CD14-positive monocyte (primary cell): ENCODE results near the gene XRCC2. TPM values are rescaled to one million over a fixed set of nuclear protein-coding genes. Genes with fewer than 3 reads are reported as not detected.

ENCODE experiments used
- DNase-seq, 3 donors: peaks; one replicate each; pipeline ENCODE4 v3.0.0-alpha.2; 2011 to 2022
- H2AFZ ChIP-seq: 2 replicates; pipeline ENCODE4 v1.6.0; 2012; ENCODE audit warnings: mild to moderate bottlenecking, low read depth, low read length, inconsistent platforms; ENCODE audit not compliant: insufficient read depth, poor library complexity, severe bottlenecking
- H3K27ac ChIP-seq, 2 donors: 1 replicate in 1 of 2; 2 replicates in 1 of 2; pipeline ENCODE4 v1.5.1; 2012 to 2013; ENCODE audit warnings: low read length in 2 of 2, control low read depth in 1 of 2, inconsistent platforms in 1 of 2, low read depth in 1 of 2, mild to moderate bottlenecking in 1 of 2
- H3K27me3 ChIP-seq, 2 donors: one replicate each; pipeline versions ENCODE4 v1.6.0 to v1.6.1; 2011 to 2013; ENCODE audit warnings: low read length in 2 of 2; ENCODE audit not compliant: control insufficient read depth in 2 of 2, insufficient read depth in 2 of 2
- H3K36me3 ChIP-seq, 2 donors: replicated peaks in 1 of 2; 1 replicate in 1 of 2; 2 replicates in 1 of 2; pipeline versions ENCODE4 v1.5.1 to v1.6.1; 2012 to 2013; ENCODE audit warnings: low read length in 2 of 2, control low read depth in 1 of 2, inconsistent platforms in 1 of 2, mild to moderate bottlenecking in 1 of 2; ENCODE audit not compliant: insufficient read depth in 2 of 2, control insufficient read depth in 1 of 2
- H3K4me1 ChIP-seq, 2 donors: 1 replicate in 1 of 2; 2 replicates in 1 of 2; pipeline versions ENCODE4 v1.5.1 to v1.6.1; 2012 to 2013; ENCODE audit warnings: low read length in 2 of 2, control low read depth in 1 of 2, inconsistent platforms in 1 of 2, mild to moderate bottlenecking in 1 of 2, moderate library complexity in 1 of 2; ENCODE audit not compliant: insufficient read depth in 2 of 2, control insufficient read depth in 1 of 2
- H3K4me2 ChIP-seq: replicated peaks from 2 replicates; pipeline ENCODE3; 2012; ENCODE audit warnings: low read length, moderate library complexity, mild to moderate bottlenecking; ENCODE audit not compliant: poor library complexity, severe bottlenecking; ENCODE audit errors: extremely low read depth
- H3K4me3 ChIP-seq, 3 experiments: fragments of 200-600 bp in 1 of 3; sonication (generic) in 1 of 3; replicated peaks in 1 of 3; 1 replicate in 2 of 3; 2 replicates in 1 of 3; pipeline ENCODE4 v1.5.1; 2011 to 2013; ENCODE audit warnings: low read length in 3 of 3, mild to moderate bottlenecking in 3 of 3, control low read depth in 2 of 3, low read depth in 2 of 3, inconsistent platforms in 1 of 3, moderate library complexity in 1 of 3
- H3K79me2 ChIP-seq: 2 replicates; pipeline ENCODE4 v1.6.0; 2012; ENCODE audit warnings: mild to moderate bottlenecking, control low read depth, inconsistent platforms, low read length, moderate library complexity; ENCODE audit not compliant: insufficient read depth
- H3K9ac ChIP-seq: 2 replicates; pipeline ENCODE4 v1.6.0; 2017; ENCODE audit warnings: low read length, mild to moderate bottlenecking; ENCODE audit not compliant: insufficient read depth, poor library complexity, severe bottlenecking
- H3K9me3 ChIP-seq, 2 donors: replicated peaks in 1 of 2; 1 replicate in 1 of 2; 2 replicates in 1 of 2; pipeline versions ENCODE4 v1.5.1 to v1.6.1; 2012 to 2013; ENCODE audit warnings: low read length in 2 of 2, control low read depth in 1 of 2; ENCODE audit not compliant: control insufficient read depth in 1 of 2, insufficient read depth in 1 of 2
- H4K20me1 ChIP-seq: 2 replicates; pipeline ENCODE4 v1.6.0; 2012; ENCODE audit warnings: mild to moderate bottlenecking, low read length, control low read depth, moderate library complexity; ENCODE audit not compliant: insufficient read depth
- H3K27ac Mint-ChIP-seq, 7 donors: one replicate each; pipeline ENCODE4 v1.8.0; 2020; ENCODE audit warnings: mild to moderate bottlenecking in 7 of 7, mixed read lengths in 7 of 7, moderate library complexity in 6 of 7, inconsistent platforms in 2 of 7
- H3K27me3 Mint-ChIP-seq, 3 donors: one replicate each; pipeline ENCODE4 v1.8.0; 2021 to 2022; ENCODE audit warnings: low read depth in 3 of 3, mild to moderate bottlenecking in 3 of 3, mixed read lengths in 3 of 3, moderate library complexity in 3 of 3, inconsistent platforms in 1 of 3
- H3K36me3 Mint-ChIP-seq, 2 donors: one replicate each; pipeline ENCODE4 v1.8.0; 2020; ENCODE audit warnings: mixed read lengths in 2 of 2, inconsistent platforms in 1 of 2, mild to moderate bottlenecking in 1 of 2
- H3K4me1 Mint-ChIP-seq: one replicate; pipeline ENCODE4 v1.8.0; 2020; ENCODE audit warnings: mild to moderate bottlenecking, mixed read lengths
- H3K4me3 Mint-ChIP-seq, 2 donors: one replicate each; pipeline ENCODE4 v1.8.0; 2020; ENCODE audit warnings: mild to moderate bottlenecking in 2 of 2, mixed read lengths in 2 of 2, moderate library complexity in 1 of 2
- H3K9me3 Mint-ChIP-seq, 7 donors: one replicate each; pipeline ENCODE4 v1.8.0; 2020 to 2022; ENCODE audit warnings: mixed read lengths in 7 of 7, mild to moderate bottlenecking in 6 of 7, moderate library complexity in 6 of 7, inconsistent platforms in 2 of 7
- WGBS: methylation state at CpG from one replicate; pipeline ENCODE4 v1.1.5; 2013; ENCODE audit warnings: missing lambda C conversion rate; ENCODE audit not compliant: insufficient coverage; 5-methylcytosine and 5-hydroxymethylcytosine counted together
- intact Hi-C, 2 donors: fragments of 100-400 bp; cut with micrococcal nuclease; formaldehyde crosslinking; loops; one replicate each; pipeline versions ENCODE4 v1.15.0 to v1.15.1; 2023
- polyA plus RNA-seq, 3 donors: library from polyadenylated mRNA; depleted of rRNA in 1 of 3; unstranded in 2 of 3; stranded (reverse) in 1 of 3; fragments of 300-500 nt in 2 of 3; fragments of >200 nt in 1 of 3; fragmentation: Illumina TruSeq in 2 of 3; gene quantifications; 1 replicate in 2 of 3; 2 replicates in 1 of 3; pipeline ENCODE4 v1.2.3, GENCODE V29; 2012 to 2021
- TF ChIP-seq, protein P1 (sequence below): fragments of 200-600 bp; IDR thresholded peaks from one replicate; pipeline ENCODE4 v1.8.0; 2022; ENCODE audit warnings: antibody characterized with exemption, mild to moderate bottlenecking

XRCC2 gene
- polyA plus RNA-seq, 3 donors = 0.03 to 0.05 TPM; not detected in 1

DNA sequence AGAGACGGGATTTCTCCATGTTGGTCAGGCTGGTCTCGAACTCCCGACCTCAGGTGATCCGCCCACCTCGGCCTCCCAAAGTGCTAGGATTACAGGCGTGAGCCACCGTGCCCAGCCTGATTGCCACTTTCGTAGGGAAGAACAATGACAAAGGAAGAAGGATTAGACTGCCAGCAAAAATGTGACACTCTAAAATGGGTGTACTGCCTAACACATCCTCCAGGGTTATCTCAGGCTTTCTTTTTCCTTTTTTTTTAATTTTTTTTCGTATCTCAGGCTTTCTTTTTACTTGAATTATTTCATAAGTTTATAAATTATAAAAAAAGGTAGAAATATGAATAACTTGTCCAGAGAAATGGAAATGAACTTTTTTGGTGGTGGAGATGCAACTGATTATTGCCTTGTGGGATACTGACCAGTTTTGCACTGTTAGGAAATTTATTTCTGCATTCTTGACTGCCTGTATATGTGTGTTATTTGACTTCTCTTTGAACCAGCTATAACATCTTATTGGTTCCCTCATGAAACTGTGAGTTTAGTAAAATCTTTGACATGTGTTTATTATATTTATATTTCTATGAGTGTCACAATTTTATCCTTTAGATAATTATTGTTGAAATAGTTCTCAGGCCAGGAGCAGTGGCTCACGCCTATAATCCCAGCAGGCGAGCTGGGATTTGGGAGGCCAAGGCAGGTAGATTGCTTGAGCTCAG lies 56.8 kb downstream of the XRCC2 start:
- no peaks in the 10 kb centered on the region for H3K27me3 ChIP-seq
- no peak overlapping the region for H3K4me3 Mint-ChIP-seq
- intact Hi-C loops = no loop called here
- no peak overlapping the region for H2AFZ ChIP-seq
- no peak overlapping the region for H3K9ac ChIP-seq
- H3K9me3 Mint-ChIP-seq = peaks cover 0 to 8% (median 2%) of the 10 kb centered on the region in 7 donors
- 95% methylated on average over 10 of the region's 11 CpGs for WGBS
- no peak for DNase-seq
- no peaks in the 10 kb centered on the region for H4K20me1 ChIP-seq
- H3K4me1 Mint-ChIP-seq = no peaks in the 10 kb centered on the region
- H3K27ac Mint-ChIP-seq = no peak overlapping the region
- H3K27me3 Mint-ChIP-seq = peaks cover 0 to 4% (median 0%) of the 10 kb centered on the region in 3 donors
- H3K4me1 ChIP-seq = no peaks in the 10 kb centered on the region
- H3K79me2 ChIP-seq = no peaks in the 10 kb centered on the region
- no peaks in the 10 kb centered on the region for H3K36me3 ChIP-seq
- H3K36me3 Mint-ChIP-seq = no peaks in the 10 kb centered on the region
- no peaks in the 10 kb centered on the region for H3K9me3 ChIP-seq
- H3K4me2 ChIP-seq = no peak overlapping the region
- no peak overlapping the region for H3K4me3 ChIP-seq
- TF ChIP-seq, protein P1, sequence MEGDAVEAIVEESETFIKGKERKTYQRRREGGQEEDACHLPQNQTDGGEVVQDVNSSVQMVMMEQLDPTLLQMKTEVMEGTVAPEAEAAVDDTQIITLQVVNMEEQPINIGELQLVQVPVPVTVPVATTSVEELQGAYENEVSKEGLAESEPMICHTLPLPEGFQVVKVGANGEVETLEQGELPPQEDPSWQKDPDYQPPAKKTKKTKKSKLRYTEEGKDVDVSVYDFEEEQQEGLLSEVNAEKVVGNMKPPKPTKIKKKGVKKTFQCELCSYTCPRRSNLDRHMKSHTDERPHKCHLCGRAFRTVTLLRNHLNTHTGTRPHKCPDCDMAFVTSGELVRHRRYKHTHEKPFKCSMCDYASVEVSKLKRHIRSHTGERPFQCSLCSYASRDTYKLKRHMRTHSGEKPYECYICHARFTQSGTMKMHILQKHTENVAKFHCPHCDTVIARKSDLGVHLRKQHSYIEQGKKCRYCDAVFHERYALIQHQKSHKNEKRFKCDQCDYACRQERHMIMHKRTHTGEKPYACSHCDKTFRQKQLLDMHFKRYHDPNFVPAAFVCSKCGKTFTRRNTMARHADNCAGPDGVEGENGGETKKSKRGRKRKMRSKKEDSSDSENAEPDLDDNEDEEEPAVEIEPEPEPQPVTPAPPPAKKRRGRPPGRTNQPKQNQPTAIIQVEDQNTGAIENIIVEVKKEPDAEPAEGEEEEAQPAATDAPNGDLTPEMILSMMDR = no peak
- H3K27ac ChIP-seq = no peak overlapping the region

DNA sequence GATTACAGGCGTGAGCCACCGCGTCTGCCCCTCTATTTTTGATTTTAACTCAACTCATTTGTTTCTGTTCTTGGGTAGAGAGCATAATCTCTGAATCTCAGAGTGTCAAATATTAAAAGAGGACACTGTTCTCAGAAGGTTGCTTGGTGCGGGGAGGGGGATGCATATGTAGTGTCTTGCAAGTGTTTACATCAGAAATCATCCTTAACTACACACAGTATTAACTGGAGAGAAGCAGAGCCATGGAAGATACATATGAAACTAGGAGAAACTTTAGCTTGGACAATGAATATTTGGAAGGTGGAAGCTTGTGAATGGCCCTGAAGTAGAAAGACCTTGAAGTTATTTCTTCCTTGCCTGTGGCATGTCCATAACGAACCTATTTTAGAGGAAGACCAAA lies 57.5 kb downstream of the XRCC2 start:
- H3K27me3 Mint-ChIP-seq = peaks cover 0 to 4% (median 0%) of the 10 kb centered on the region in 3 donors
- H3K9me3 Mint-ChIP-seq = peaks cover 1 to 14% (median 2%) of the 10 kb centered on the region in 7 donors
- Histone ChIP-seq H3K4me3 (no peak overlapping the region), H3K4me2 (no peak overlapping the region), H3K79me2 (no peaks in the 10 kb centered on the region), H3K27me3 (no peaks in the 10 kb centered on the region), H3K9ac (no peak overlapping the region), H3K27ac (no peak overlapping the region), H3K36me3 (no peaks in the 10 kb centered on the region), H2AFZ (no peak overlapping the region), H3K4me1 (no peaks in the 10 kb centered on the region), H4K20me1 (no peaks in the 10 kb centered on the region), H3K9me3 (no peaks in the 10 kb centered on the region)
- TF ChIP-seq, protein P1 = no peak
- no CpG with 5 or more reads among the region's 5 CpGs for WGBS
- intact Hi-C loops = no loop called here
- H3K4me1 Mint-ChIP-seq = no peaks in the 10 kb centered on the region
- H3K4me3 Mint-ChIP-seq = no peak overlapping the region
- H3K27ac Mint-ChIP-seq = no peak overlapping the region
- DNase-seq = no peak
- no peaks in the 10 kb centered on the region for H3K36me3 Mint-ChIP-seq
